CD4-positive, alpha-beta T cell treated with Interferon alpha-2 for 1 hour (primary cell): Measurements from ENCODE around the gene RBM6.
A peak's percentile ranks its signal among the peaks of the same experiment; 100 is the strongest.
"Not testable (repeated sequence)": the region's sequence is repeated elsewhere in the genome, so short reads cannot be mapped to it uniquely, and the experiment has no call there.

Experiments
- DNase-seq, 2 donors: peaks; one replicate each; pipeline ENCODE4 v3.0.0-alpha.2; 2020 to 2022

RBM6 gene

DNA sequence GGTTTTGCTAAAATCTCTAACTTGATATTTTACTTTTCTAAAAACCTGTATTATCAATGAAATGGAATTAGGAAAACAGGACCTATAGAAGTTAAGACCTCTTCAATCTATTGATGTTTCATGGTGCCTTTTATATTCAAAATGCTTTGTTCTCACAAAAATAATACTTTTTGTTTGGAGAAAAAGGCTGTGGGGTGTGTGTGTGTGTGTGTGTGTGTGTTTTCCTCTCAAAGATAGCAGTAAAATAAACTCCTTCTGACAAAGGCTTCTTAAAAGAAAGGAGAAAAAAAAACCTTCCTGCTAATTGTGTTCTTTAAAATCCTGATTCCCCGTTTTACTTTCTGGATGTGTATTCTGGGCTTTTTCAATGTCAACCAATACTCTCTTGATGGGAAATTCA, 54.5 kb downstream of the RBM6 start:
- no peak for DNase-seq

DNA sequence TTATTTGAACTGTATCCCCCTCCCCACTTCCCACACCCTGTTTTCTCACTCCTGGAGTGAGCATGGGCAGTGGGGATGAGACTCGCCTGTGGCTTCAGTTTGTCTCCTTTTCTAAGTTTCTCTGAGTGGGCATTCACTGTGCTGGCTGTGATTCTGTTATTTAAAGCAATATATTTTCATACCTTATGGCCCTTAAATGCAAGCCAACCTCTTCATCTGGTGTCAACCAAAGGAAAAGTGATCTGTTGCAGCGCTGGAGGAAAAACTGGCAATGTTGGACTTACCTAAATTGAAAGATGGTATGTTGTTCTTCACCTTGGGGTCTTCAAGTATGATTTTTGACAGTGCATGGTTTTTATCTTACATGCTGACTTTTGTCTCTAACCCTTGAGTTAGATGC, 56.1 kb downstream of the RBM6 start:
- no peak for DNase-seq

DNA sequence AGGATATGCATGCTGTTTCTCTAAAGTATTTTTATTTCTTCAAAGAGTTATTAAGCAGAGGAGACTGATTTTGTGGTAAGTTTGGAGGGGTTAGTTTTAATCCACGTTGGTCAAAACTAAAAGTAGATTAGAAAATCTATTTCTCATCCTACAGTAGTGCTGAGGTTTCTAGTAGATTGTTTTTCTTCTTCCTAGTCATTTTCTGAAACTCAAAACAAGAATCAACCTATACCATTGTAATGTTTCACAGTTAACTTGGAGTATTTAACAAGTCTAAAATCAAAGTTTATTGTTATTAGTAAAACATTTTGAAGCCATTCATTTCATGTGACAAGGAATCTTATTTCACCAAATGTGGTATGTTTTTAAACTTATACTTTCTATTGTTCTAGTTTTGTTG, 57.9 kb downstream of the RBM6 start:
- DNase-seq: no peak

DNA sequence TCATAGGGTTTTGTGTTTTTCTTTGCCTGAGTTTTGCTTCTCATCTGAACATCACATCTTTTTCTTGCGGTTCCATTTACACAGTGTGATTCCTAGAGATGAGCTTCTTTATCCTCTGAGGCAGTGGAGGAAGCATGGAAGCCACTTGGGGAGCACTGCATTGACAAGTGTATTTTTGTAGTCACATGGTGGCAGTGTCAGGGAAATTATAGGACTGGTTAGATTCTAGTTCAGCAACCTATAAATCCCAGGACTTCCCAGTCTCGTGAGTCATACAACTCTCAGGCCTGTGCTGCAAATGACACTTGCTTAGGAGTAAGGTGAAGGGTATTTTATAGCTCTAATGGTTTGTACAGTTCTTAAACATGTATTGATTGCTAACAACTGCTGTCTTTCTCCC, 58.4 kb downstream of the RBM6 start:
- no peak for DNase-seq

DNA sequence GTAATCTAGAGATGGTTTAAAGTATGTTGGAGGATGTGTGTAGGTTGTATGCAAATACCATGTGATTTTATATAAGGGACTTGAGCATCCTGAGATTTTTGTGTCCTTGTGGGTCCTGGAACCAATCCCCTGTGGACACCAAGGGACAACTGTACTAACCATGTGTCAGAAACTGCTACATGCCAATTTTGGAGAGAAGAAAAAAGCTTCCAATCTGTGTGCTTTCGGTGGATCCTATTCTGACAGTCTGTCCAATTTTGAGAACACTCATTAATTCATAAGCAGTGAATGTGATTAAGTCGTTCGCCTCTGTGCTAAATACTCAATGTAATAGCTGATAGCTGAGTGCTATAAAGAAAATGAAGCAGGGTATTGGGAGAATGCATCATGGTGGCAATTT, 61.6 kb downstream of the RBM6 start:
- DNase-seq: no peak

DNA sequence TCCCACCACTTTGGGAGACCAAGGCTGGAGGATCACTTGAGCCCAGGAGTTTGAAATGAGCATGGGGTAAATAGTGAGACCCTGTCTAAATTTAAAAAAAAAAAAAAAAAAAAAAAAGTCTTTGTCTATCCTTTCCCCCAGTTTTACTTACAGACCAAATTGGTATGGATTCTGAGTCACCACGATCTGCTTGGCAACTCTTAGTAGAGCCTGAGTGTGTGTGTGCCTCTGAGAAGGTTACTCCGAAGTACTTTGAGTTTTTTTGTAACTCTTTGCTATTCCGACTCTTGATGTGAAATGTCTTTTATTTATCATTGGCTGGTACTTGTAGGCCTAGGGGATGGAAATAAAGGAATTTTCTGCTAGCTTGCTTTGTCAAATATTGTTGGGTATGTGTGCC, 63.3 kb downstream of the RBM6 start:
- no peak for DNase-seq

DNA sequence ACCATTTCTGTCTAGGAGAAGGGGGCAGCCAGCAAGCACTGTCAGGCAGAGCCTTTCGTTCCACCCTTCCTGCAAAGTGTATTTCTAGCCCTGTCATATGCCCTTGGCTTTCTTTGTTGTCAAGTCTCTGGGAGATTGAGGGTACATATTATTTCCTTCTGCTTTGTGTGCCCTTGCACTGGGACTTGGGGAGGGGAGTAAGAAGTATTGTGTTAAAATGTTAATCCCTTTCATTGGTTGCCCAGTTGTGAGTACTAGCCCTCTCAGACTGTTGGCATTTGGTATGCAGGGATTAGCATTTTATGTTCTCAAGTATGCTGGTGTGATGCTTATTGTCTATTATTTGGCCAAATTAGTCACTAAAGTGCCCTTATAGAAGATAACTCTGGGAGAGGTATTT, 63.9 kb downstream of the RBM6 start:
- no peak for DNase-seq

DNA sequence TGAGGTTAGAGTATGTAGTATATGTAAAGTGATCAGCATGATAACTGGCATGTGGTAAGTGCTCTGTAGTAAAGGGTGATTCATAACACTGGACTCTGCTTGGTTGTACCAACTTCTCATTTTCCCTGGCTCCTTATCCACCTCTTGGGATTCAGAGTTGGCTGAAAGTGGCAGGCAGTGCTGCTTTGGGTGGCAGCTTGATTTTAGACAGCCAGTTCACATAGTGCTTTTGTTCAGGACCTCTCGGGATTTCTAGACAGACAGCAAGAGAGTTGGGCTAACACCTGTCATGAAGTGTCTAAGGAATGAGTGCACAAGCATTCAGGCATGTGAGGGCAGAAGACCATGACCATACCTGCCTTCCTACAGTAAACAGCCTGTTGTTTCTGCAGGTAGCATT, 69.0 kb downstream of the RBM6 start:
- no peak for DNase-seq

DNA sequence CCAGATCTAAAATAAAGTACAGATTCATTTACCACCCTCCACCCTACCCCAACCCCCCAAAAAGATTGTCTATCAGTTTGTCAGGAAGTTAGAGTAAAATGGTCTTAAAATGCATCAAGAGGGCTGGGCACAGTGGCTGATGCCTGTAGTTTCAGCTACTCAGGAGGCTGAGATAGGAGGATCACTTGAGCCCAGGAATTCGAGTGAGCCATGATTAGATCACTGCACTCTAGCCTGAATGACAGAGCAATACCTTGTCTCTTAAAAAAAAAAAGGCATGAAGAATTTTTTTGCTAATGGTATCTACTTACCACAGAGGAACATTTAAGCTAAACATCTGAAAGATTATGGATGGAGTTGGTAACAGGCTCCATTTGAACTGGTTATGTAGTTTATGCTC, 71.0 kb downstream of the RBM6 start:
- no peak for DNase-seq

DNA sequence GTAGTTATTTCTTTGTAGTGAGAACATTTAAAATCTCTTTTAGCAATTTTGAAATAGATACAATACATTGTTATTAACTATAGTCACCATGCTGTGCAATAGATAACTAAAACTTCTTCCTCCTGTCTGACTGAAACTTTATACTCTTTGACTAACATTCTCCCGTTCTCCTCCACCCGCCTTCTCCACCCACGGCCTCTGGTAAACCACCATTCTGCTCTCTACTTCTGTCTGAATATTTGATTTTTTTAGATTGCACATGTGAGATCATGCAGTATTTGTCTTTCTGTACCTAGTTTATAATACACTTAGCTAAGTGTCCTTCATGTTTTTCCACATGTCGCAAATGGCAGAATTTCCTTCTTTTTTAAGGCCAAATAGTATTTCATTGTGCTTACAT, 76.0 kb downstream of the RBM6 start:
- no peak for DNase-seq

DNA sequence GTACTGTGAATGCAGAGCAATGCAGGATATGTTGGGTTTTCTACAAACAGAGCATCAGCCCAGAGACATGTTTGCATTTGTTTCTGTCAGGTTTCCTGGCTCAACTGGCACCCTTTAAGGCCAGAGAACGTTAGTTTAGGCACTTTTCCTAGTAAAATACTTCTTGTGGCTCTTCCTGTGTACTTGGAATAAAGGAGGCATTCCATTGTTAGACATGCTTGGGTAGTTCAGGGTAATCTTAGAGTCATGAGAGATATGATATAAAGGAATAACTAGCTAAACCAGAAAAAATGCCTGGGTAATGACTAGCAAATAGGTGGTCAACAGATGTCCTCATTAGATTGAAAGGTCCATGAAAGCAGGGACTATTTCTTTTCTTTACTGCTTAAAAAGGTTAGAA, 88.4 kb downstream of the RBM6 start:
- DNase-seq: no peak

DNA sequence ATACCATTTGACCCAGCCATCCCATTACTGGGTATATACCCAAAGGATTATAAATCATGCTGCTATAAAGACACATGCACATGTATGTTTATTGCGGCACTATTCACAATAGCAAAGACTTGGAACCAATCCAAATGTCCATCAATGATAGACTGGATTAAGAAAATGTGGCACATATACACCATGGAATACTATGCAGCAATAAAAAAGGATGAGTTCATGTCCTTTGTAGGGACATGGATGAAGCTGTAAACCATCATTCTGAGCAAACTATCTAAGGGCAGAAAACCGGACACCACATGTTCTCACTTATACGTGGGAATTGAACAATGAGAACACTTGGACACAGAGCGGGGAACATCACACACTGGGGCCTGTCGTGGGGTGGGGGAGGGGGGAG, 91.3 kb downstream of the RBM6 start:
- DNase-seq: not testable (repeated sequence)

DNA sequence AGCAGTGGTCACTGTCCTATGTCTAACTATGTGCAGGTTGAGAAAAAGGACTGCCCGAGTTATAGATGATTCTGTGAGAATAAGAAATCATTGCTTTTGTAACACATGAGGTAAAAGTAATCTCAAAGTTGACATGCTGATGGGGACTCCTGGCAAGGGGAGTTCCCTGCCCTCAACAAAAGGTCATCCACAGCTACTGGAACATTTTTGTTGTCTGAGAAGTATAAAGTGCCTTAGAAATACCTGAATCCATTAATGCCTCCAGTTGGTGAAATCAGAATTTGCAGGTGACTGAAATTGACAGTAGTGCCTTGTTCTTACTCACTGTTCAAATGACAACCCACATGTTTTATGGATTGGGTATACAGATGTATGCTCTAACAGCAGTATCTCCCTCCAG, 105.0 kb downstream of the RBM6 start:
- DNase-seq: no peak

DNA sequence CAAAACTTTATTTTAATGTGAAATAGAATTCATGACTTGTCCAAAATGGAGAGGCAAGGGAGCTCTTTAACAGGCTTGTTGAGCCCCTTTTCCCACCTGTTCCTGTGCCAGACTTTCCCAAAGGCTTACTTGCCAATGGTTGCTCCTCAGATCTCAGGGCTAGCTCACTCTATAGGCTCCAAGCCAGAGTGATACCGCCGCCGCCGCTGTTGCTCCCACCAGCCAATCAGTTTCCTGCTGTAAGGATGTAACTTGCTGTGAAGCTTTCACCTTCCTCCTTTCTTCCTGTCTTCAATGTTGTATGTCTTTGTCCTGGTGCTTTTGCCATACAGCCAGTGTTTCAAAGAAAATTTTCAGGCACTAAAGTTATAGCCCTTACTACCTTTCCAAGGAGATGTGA, 107.5 kb downstream of the RBM6 start:
- DNase-seq: no peak

DNA sequence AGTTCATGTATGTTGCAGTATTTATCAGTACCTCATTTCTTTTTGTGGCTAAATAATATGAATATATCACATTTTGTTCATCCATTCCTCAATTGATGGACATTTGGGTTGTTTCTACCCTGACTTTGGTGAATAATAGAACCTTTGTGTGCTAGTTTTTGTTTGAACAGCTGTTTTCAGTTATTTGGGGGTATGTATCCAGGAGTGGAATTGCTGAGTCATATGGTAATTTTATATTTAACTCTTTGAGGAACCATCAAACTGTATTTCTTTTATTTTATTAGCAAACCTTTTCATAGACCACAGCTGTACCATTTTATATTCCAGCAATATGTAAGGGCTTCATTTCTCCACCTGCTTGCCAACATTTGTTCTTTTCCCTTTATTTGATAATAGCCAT, 110.4 kb downstream of the RBM6 start:
- no peak for DNase-seq

DNA sequence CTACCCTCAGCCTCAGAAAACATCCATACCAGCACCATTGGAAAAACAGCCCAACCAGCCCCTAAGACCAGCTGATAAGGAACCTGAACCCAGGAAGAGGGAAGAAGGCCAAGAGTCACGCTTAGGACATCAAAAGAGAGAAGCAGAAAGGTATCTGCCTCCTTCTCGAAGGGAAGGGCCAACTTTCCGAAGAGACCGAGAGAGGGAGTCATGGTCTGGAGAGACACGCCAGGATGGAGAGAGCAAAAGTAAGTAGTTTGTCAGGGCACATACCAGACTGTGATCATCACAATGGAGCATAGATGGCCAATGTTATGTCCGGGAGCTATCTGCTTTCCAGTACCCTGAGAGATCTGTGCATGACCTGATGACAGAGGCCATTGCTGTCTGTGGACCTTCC, 117.8 kb downstream of the RBM6 start:
- DNase-seq: no peak

DNA sequence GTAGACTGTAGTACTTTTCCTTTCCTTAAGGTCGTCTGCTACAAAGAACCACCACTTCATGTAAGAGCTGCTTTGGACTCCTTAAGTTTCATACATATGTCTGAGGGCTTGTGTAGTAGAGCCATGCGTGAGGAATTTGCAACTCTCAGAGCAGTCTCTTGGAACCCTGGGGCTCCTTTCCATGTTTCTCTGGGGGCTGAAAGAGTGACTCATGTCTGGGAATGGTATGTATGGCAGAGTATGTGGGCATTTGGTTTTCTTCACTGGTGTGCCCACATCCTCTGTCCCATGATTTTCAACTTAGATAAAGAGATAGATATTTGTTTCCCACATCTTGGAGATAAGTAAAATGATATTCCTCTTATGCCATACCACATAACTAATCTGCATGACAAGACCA, 128.2 kb downstream of the RBM6 start:
- no peak for DNase-seq

DNA sequence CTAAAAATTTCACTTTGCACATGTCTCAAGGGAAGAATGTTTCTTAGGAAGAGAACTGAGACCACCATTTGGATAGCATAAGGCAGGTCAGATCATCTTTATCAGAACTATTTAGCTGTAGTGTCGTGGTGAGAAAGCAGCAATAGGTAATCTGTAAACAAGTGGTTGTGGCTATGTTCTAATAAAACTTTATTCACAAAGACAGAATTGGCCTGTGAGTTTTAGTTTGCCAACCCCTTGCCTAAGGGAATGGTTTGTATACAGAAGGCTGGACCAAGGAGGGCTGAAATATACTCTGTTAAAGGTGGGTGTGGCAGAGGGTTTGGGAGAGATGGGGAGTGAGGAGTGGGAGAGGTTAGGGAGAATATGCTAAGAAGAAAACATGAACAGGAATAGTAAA, 138.1 kb downstream of the RBM6 start:
- no peak for DNase-seq

DNA sequence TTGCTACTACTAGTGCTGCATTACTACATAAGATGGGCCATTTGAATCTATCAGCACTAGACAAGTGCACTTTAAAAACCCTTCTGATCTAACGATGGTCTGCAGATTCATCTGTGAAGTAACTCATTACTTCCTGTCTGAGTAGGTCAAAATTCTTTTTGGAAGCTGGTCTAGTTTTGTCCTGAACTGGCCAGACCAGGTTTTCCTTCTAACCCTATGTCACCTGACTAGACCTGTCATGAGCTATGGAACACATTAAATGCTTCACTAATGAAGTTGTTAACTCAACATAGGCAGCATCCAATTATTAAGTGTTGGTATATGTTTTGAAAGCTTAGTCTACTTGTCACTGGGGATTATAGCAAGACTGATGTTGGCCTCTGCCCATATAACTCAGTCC, 138.7 kb downstream of the RBM6 start:
- no peak for DNase-seq

DNA sequence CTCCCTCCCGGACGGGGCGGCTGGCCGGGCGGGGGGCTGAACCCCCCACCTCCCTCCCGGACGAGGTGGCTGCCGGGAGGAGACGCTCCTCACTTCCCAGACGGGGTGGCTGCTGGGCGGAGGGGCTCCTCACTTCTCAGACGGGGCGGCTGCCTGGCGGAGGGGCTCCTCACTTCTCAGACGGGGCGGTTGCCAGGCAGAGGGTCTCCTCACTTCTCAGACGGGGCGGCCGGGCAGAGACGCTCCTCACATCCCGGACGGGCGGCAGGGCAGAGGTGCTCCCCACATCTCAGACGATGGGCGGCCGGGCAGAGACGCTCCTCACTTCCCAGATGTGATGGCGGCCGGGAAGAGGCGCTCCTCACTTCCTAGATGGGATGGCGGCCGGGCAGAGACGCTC, 145.0 kb downstream of the RBM6 start:
- not testable (repeated sequence) for DNase-seq

DNA sequence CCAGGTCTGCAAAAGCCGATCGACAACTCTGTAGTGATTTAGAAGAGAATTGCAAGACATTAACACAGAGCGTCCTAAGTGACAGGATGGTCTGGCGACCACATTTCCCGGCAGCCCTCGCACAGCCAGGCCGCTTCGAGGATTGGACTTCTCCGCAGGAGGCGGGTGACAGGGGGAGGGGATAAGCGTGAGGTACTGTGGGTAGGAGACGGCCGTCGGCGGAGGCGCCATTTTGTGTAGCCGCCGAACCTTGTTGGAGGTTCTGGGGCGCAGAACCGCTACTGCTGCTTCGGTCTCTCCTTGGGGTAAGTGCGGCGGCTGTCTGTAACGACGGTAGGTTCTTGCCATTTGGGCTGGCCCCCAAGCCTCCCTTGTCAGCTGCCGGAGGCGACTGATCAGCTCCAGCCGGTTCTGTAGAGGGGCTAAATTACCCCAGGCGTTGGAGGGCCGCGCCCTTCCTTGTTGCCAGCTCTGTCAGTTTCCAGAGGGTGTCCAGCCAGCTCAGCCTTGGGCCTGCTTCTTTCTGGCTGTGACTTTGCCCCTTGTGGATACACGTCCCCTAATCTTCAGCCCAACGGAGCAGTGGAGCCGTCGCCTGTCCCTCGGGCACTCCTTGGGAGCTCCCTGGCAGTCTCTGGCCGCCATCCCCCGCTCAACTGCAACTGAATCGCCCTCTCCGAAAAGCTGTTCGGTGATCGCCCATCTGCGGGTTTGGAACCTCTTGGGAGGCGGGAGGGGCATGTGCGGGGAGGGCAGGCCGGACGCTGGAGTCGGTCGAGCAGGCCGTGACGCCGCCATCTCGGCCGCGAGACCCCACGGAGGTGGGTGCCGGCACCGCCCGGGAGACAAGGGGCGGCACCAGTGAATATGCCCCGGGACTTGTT, 149.0 kb downstream of the RBM6 start, which contains the start of gene RBM5:
Gene RBM5, plus strand, starts transcription at position 195 of the 884 bp plus-strand sequence. CDS start 1,516 bp downstream, outside the sequence.
- DNase-seq: peak; percentile 89 to 92

DNA sequence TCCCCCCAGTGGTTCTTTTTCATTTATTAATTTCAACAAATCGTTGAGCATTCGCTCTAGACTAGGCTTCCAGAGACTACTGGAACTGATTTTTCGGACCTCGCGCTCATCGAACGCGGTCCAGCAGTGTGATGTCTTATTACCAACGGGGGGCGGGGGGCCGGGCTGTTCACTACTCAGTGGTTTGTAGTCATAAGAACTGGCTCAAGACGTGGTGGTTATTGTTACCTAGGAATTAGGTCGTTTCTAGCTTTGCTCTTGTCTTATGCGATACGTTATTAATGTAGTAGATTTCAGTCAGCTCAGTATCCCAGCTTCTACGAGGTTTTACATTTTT, 149.6 kb downstream of the RBM6 start:
- DNase-seq: no peak

DNA sequence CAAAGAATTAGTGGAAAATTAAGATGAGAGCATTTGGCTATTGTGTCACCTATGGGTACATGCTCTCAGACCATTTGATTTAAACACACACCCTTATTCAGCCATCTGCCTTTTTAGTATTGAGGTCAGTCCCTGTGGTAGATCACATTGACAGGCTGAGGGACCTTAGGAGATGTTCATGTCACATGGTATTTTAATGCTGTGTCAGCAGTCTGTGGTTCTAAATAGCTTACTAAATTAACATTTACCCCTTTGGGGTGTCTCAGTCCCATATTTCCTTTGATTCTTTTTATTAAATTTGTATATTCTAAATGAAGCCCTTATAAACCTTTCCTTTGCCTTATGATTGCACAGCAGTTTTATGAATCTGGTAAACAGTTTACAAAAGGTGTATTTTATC, 151.0 kb downstream of the RBM6 start:
- DNase-seq: no peak

DNA sequence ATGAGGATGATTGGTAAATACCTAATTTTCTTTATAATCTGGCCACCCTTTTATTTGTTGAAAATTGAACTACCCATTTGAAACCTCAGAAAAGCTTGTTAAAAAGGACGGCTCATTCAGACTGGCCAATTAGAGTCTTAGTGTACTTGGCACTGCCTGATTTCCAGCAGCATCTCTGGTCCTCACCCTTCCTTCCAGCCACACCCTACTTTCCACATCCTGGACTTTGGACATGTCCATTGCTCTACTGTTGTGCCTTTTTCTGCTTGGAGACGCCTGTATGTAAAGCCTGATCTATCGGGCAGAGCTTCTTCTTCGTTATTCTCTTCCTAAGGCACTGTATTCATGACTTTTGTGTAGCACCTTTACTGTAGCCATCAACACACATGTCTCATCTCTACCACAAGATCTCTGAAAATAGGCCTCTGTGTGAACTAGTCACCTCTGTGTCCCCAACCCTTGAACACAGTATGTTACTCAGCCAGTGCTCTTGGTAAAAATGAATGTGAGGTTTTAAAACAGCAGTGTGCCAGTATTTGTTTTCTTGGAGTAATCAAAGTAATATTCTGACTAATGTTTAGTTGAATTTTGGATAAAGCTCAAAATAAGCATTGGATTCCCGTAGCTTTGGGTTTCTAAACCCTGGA, 155.5 kb downstream of the RBM6 start:
- no peak for DNase-seq

DNA sequence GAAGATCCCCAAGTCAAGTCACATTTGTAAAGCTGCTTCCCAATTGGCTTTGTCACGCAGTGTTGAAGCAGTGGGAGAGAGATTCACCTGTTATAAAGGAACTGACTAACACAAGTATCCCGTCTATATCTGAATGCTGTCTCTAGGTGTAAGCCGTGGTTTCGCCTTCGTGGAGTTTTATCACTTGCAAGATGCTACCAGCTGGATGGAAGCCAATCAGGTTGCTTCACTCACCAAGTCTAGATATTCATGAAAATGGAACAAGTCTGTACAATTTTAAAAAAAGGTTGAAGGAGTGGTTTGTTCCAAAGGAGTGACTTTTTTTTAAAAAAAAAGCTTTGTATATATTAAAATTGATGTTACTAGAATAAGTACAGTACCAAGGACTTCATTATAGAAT, 160.4 kb downstream of the RBM6 start:
- DNase-seq: no peak
